GM19043 (cell line): ENCODE measurements around the gene GRPEL2.

Experiments used
- ATAC-seq: cut with Tn5 transposase; IDR thresholded peaks from one replicate; pipeline ENCODE4 v1.9.1; 2021; ENCODE audit warnings: low read depth; ENCODE audit not compliant: unreplicated experiment

GRPEL2 gene

DNA sequence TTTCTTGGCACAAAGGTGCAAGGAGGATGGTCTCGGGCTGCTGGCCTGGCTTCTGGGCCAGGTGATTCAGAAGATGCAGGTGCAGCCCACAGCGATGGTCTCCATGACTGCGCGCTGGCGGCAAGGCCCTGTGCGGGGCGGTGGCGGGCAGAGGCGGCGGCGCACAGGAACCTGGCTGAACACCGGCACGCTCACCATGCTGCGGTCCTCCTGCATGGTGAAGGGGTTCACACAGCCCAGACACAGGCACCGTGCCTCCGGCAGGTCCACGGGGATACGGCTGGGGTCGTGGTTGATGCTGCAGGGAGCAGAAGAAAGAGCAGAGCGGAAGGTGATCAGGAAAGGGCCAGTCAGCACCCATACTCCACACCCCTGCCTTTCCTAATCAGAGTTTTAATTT is 29.0 kb downstream of the GRPEL2 start:
- ATAC-seq = no peak

GRCh38 chr5:149374801-149375200 is 29.5 kb downstream of the GRPEL2 start:
- ATAC-seq = no peak

DNA sequence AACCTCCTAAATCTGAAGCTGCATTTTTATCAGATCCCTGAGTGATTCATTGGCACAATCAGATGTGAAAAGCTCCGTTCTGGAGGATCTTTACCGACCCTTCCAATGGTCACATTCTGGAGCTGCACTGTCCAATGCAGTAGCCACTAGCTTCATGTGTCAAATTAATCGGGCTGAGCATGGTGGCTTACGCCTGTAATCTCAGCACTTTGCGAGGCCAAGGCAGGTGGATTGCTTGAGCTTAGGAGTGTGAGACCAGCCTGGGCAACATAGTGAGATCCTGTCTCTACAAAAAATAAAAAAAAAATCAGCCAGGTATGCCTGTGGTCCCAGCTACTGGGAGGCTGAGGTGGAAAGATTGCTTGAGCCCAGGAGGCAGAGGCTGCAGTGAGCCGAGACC is 30.1 kb downstream of the GRPEL2 start:
- ATAC-seq = no peak

- no peak for ATAC-seq
These were observed 30.8 kb downstream of the GRPEL2 start for GRCh38 chr5:149376104-149376503.

DNA sequence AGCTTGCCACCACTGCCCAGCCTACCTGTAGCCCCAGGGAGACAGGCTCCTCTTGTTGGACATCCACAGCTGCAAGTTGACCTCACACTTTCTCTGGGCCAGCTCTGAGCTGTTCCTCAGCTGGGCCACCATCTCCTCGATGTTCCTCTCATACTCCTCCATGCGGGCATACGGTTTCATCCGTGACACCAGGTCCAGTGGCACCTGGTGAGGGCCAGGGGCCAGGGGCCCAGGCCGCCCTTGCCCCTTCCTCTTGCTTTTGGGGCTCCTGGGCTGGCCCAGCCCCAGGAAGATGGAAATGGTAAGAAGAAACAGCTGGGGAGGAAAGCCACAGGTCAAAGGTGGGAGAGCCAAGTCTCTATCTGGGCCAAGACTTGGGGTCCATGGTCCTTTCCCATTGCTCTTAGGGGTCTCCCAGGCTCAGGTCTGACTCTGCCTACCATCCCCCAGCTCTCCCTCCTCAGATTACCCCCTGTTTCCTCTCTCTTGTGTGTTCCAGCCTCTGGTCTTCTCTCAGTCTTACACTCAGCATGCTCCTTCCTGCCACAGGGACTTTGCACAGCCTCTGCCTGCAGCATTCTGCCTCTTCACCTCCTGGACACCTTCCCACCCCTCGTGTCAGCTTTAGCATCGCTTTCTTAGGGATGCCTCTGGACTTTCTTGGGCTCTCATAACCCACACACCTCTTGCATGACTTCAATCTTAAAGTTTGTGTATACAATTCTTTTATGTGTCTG is 31.6 kb downstream of the GRPEL2 start:
- no peak for ATAC-seq

GRCh38 chr5:149378241-149378820 is 33.0 kb downstream of the GRPEL2 start:
- no peak for ATAC-seq

GRCh38 chr5:149379177-149379761 is 34.0 kb downstream of the GRPEL2 start, which contains the start of gene IL17B:
Gene IL17B, minus strand, starts transcription at chr5:149379292. Its CDS starts 67 bp downstream, at chr5:149379225.
- ATAC-seq = no peak

GRCh38 chr5:149379818-149380374 is 34.6 kb downstream of the GRPEL2 start:
- no peak for ATAC-seq

GRCh38 chr5:149380466-149381121 is 35.3 kb downstream of the GRPEL2 start:
- ATAC-seq = no peak

- no peak for ATAC-seq
These were observed 36.1 kb downstream of the GRPEL2 start for GRCh38 chr5:149381261-149381985.

GRCh38 chr5:149381986-149382338 is 36.7 kb downstream of the GRPEL2 start:
- peak; percentile 84 for ATAC-seq

- ATAC-seq = no peak
These were observed 37.4 kb downstream of the GRPEL2 start for GRCh38 chr5:149382517-149383220.

- no peak for ATAC-seq
These were observed 38.1 kb downstream of the GRPEL2 start for GRCh38 chr5:149383399-149383798.

- no peak for ATAC-seq
These were observed 40.9 kb downstream of the GRPEL2 start for GRCh38 chr5:149386166-149386565.

DNA sequence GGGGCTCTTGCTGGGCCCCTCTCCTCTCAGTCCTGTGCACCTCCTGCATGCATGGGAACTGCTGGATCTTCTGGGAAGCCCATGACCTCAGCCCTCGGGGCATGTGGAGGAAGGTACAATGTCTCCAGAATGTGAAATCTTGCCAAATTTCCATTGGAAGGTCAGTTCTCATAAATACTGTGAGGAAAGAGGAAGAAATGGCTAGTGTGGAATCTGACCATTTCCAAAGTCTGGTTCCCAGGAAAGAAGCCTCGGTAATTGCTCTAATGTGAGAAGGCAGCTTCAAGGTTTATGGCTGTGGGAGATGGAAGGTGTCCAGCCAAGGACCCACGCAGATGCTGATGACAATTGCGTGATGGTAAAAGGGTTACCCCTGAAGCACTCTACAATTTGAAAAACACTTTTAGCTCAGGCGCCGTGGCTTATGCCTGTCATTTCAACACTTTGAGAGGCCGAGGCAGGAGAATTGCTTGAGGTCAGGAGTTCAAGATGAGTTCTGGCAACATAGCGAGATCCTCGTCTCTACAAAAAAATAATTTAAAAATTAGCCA is 41.9 kb downstream of the GRPEL2 start:
- ATAC-seq = no peak

DNA sequence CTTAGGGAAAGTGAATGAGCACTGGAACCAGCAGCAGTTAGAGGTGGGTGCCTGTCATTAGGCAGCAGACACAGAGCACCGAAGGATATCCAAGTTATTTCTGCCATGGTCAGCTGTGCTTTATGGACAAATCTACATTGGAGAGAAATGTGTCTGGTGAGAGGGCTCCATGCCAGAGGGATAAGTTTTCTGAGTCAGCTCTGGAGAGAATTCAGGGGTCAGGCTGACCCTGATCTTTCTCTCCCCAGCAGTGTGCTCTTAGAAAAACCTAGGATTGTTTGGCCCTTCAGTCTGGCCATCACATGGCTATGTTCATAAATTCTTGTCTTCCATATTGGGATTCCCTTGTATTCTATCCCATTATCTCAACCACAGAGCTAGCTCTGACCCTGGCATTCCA is 42.7 kb downstream of the GRPEL2 start:
- ATAC-seq = no peak

- ATAC-seq = no peak
These were observed 43.3 kb downstream of the GRPEL2 start for GRCh38 chr5:149388498-149389190.

GRCh38 chr5:149389552-149390495 is 44.5 kb downstream of the GRPEL2 start:
- no peak for ATAC-seq
